Measurements from ENCODE around the gene ESF1.

The ESF1 gene

DNA sequence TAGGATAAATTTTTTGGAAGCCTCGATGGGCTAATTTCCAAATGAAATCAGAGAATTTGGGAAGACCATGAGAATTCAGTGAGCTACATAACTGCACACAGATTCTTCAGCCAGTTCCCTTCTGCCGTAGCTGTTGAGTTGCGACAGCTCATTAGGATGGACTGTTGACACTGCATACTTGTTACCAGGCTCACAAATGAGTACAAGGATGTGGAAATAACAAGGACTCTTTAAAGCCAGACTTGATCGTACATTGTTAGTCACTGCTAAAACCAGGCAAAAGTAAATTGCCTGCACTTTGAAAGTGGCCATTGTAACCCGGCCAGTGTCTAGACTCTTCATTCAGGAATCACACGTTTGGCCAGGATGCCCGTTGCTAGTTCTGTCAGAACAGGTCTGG, 37.2 kb upstream of the ESF1 start:
- no peak overlapping the region for H3K27ac ChIP-seq
- in situ Hi-C loops (cut with HindIII; ENCODE audit: low pct_ligation_motif_present, low sequenced_read_pairs): no loop called here
- no peak for DNase-seq
- H3K27me3 ChIP-seq (replicated peaks): no peaks in the 10 kb centered on the region
- TF ChIP-seq, protein P1, sequence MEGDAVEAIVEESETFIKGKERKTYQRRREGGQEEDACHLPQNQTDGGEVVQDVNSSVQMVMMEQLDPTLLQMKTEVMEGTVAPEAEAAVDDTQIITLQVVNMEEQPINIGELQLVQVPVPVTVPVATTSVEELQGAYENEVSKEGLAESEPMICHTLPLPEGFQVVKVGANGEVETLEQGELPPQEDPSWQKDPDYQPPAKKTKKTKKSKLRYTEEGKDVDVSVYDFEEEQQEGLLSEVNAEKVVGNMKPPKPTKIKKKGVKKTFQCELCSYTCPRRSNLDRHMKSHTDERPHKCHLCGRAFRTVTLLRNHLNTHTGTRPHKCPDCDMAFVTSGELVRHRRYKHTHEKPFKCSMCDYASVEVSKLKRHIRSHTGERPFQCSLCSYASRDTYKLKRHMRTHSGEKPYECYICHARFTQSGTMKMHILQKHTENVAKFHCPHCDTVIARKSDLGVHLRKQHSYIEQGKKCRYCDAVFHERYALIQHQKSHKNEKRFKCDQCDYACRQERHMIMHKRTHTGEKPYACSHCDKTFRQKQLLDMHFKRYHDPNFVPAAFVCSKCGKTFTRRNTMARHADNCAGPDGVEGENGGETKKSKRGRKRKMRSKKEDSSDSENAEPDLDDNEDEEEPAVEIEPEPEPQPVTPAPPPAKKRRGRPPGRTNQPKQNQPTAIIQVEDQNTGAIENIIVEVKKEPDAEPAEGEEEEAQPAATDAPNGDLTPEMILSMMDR (IDR thresholded peaks at IDR 0.05; ENCODE audit: low read depth, low read length, missing control alignments): no peak
- peaks cover 4% of the 10 kb centered on the region for H3K36me3 ChIP-seq (replicated peaks)
- no peak overlapping the region for H3K4me3 ChIP-seq (ENCODE audit: low read depth, low read length)

DNA sequence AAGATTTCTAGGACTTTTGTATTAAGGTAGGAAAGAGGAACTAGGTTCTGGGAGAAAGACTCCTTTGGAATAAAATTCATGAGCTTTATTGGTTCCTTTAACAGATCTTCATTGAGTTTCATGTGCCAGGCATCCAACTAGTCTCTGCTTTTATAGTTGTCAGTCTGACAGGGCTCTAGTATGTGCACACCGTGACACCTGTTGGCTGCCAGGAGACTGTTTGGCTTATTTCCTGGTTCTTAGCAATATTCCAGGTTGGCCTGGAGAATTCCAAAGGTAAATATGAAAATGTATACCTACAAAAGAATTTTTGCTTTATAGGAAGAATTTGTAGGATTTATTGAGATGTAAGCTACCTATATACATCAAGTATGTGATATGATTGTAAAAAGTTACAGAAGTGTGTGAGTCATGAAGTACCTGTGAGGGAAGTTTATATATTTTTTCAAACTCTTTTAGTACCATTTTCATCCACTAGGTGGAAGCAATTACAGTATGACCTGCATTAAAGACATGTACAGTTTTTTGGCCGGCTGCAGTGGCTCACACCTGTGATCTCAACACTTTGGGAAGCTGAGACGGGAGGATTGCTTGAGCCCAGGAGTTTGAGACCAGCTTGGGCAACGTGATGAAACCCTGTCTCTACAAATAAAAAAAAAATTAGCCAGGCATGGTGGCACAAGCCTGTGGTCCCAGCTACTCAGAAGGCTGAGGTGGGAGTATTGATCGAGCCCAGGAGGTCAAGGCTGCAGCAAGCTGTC, 35.3 kb upstream of the ESF1 start:
- no peaks in the 10 kb centered on the region for H3K27me3 ChIP-seq (replicated peaks)
- in situ Hi-C loops (cut with HindIII; ENCODE audit: low pct_ligation_motif_present, low sequenced_read_pairs): no loop called here
- no peak for DNase-seq
- TF ChIP-seq, protein P1 (IDR thresholded peaks at IDR 0.05; ENCODE audit: low read depth, low read length, missing control alignments): peak; percentile 51
- no peak overlapping the region for H3K27ac ChIP-seq
- H3K36me3 ChIP-seq (replicated peaks): peaks cover 9% of the 10 kb centered on the region
- H3K4me3 ChIP-seq (ENCODE audit: low read depth, low read length): no peak overlapping the region

DNA sequence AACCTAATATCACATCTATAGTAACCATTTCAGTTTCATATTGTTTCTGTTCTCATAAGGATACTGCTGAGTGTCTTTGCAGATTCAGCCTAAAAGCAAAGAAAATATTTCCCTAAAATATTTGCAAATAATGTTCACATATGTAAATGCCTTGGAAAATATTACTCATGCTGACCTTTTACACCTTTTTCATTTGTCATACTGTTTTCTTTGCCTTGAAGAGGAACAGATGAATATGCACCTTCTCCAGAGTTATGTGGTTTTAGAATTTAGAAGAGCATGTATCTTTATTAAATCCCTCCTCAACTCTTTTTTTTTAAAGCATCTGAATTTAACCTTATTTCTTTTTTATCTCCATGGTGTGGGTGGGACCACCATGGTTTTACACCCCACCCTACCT, 32.6 kb upstream of the ESF1 start:
- in situ Hi-C loops (cut with HindIII; ENCODE audit: low pct_ligation_motif_present, low sequenced_read_pairs): no loop called here
- Histone ChIP-seq H3K36me3 (replicated peaks) (peaks cover 25% of the 10 kb centered on the region), H3K4me3 (ENCODE audit: low read depth, low read length) (no peak overlapping the region), H3K27ac (no peak overlapping the region), H3K27me3 (replicated peaks) (no peaks in the 10 kb centered on the region)
- TF ChIP-seq, protein P1 (IDR thresholded peaks at IDR 0.05; ENCODE audit: low read depth, low read length, missing control alignments): no peak
- no peak for DNase-seq

DNA sequence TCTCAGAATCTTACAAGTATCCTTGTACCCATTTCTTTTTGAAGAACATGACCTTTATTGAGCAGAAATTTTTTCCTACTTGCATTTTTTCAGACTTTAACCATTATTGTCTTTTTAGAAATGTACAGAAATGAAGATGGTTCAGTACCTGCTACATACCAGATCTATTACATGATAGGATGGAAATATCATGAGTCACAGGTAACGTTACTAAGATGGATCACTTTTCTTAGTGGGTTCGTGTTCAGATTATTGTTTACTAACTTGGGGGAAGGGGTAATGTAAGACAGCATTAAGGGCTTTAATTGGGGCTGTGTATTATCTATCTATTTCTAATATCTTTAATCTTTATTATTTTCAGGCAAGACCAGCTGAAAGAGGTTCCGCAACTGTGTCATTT, 32.0 kb upstream of the ESF1 start:
- Histone ChIP-seq H3K27me3 (replicated peaks) (no peaks in the 10 kb centered on the region), H3K4me3 (ENCODE audit: low read depth, low read length) (no peak overlapping the region), H3K27ac (no peak overlapping the region), H3K36me3 (replicated peaks) (peaks cover 31% of the 10 kb centered on the region)
- no peak for DNase-seq
- TF ChIP-seq, protein P1 (IDR thresholded peaks at IDR 0.05; ENCODE audit: low read depth, low read length, missing control alignments): no peak
- in situ Hi-C loops (cut with HindIII; ENCODE audit: low pct_ligation_motif_present, low sequenced_read_pairs): no loop called here

DNA sequence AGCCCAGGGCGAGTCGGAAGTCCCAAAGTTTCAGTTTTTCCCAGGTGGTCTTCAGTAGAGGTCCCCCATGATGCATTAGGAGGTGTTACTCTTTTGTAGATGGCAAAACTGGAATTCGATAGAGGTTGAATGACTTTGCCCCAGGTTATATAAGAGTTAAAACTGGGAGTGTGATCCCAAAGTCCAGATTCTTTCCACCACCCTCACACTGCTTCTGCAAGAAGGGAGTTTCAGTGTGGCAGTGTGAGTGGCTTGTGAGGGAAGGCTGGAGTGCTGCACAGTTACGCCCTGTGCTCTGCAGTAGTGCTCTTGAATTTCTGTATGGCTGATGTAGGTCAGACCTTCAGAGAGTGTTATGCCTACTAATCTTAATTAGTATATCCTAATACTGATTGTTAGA, 30.0 kb upstream of the ESF1 start:
- TF ChIP-seq, protein P1 (IDR thresholded peaks at IDR 0.05; ENCODE audit: low read depth, low read length, missing control alignments): no peak
- no peak overlapping the region for H3K4me3 ChIP-seq (ENCODE audit: low read depth, low read length)
- H3K27me3 ChIP-seq (replicated peaks): no peaks in the 10 kb centered on the region
- H3K27ac ChIP-seq: no peak overlapping the region
- peaks cover 41% of the 10 kb centered on the region for H3K36me3 ChIP-seq (replicated peaks)
- DNase-seq: no peak
- in situ Hi-C loops (cut with HindIII; ENCODE audit: low pct_ligation_motif_present, low sequenced_read_pairs): no loop called here

DNA sequence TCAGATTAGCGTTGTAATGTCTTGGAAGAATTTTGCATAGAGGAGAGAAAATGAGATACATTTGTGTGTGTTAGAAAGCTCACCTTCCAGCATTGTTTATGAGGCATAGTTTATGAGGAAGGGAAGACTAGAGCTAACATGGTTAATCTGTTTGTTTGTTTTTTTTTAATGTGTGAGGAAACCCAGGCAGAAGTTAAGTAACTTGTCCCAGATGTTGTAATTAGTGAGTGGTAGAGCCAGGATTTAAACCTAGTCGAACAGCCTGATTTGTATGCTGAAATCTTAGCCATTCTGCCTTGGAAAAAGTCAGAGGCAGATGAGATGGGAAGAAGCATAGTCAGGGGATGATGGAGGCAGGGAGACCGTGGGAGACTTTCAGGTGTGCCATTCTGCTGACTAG, 29.2 kb upstream of the ESF1 start:
- Histone ChIP-seq H3K27me3 (replicated peaks) (no peaks in the 10 kb centered on the region), H3K4me3 (ENCODE audit: low read depth, low read length) (no peak overlapping the region), H3K36me3 (replicated peaks) (peaks cover 49% of the 10 kb centered on the region), H3K27ac (no peak overlapping the region)
- TF ChIP-seq, protein P1 (IDR thresholded peaks at IDR 0.05; ENCODE audit: low read depth, low read length, missing control alignments): no peak
- in situ Hi-C loops (cut with HindIII; ENCODE audit: low pct_ligation_motif_present, low sequenced_read_pairs): no loop called here
- DNase-seq: no peak
